GM21423 (cell line): ENCODE measurements around the gene FKBP14.
"Not testable (repeated sequence)": the region's sequence is repeated elsewhere in the genome, so short reads cannot be mapped to it uniquely, and the experiment has no call there.

Experiments used
- ATAC-seq: cut with Tn5 transposase; IDR thresholded peaks from one replicate; pipeline ENCODE4 v1.9.1; 2021; ENCODE audit warnings: mild to moderate bottlenecking, moderate library complexity; ENCODE audit not compliant: unreplicated experiment

FKBP14 gene

DNA sequence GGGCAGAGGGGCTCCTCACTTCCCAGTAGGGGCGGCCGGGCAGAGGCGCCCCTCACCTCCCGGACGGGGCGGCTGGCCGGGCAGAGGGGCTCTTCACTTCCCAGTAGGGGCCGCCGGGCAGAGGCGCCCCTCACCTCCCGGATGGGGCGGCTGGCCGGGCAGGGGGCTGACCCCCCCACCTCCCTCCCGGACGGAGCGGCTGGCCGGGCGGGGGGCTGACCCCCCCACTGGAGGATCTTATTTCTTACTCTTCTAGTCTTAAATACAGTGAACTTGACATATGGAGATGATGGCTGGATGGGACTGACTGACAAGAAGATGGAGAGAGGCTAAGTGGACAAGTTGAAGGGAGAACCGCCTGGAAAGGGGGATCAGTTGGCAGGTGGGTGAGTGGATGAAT is 64.9 kb downstream of the FKBP14 start:
- ATAC-seq: not testable (repeated sequence)
